Activated CD4-positive, alpha-beta T cell treated with anti-CD3 and anti-CD28 coated beads, Interleukin-2, amount 10 ng/mL, durations not matched to agents 24 days and 14 days (primary cell): Measurements from ENCODE around the gene OSBPL5. TPM values are rescaled to one million over a fixed set of nuclear protein-coding genes. Genes with fewer than 3 reads are reported as not detected.
"Not testable (repeated sequence)": the region's sequence is repeated elsewhere in the genome, so short reads cannot be mapped to it uniquely, and the experiment has no call there.

Experiments
- DNase-seq: peaks from one replicate; pipeline ENCODE4 v3.0.0; 2022
- H3K27ac Mint-ChIP-seq: one replicate; pipeline ENCODE4 v1.8.0; 2022; ENCODE audit warnings: mild to moderate bottlenecking, mixed read lengths
- H3K27me3 Mint-ChIP-seq: one replicate; pipeline ENCODE4 v1.8.0; 2022; ENCODE audit warnings: mixed read lengths
- H3K36me3 Mint-ChIP-seq: one replicate; pipeline ENCODE4 v1.8.0; 2022; ENCODE audit warnings: low read depth, mild to moderate bottlenecking, mixed read lengths
- H3K4me1 Mint-ChIP-seq: one replicate; pipeline ENCODE4 v1.8.0; 2021; ENCODE audit warnings: mixed read lengths
- H3K4me3 Mint-ChIP-seq: one replicate; pipeline ENCODE4 v1.8.0; 2022; ENCODE audit warnings: mild to moderate bottlenecking, moderate library complexity, mixed read lengths
- H3K9me3 Mint-ChIP-seq: one replicate; pipeline ENCODE4 v1.8.0; 2021; ENCODE audit warnings: mixed read lengths
- intact Hi-C: fragments of 100-400 bp; cut with micrococcal nuclease; formaldehyde crosslinking; loops from one replicate; pipeline ENCODE4 v1.15.1; 2023
- total RNA-seq: library from RNA; stranded (reverse); gene quantifications from 2 replicates; pipeline ENCODE4 v1.2.3, GENCODE V29; 2022

Gene OSBPL5
- total RNA-seq, 1 donor from 2014 or later, result 3.4 TPM

DNA sequence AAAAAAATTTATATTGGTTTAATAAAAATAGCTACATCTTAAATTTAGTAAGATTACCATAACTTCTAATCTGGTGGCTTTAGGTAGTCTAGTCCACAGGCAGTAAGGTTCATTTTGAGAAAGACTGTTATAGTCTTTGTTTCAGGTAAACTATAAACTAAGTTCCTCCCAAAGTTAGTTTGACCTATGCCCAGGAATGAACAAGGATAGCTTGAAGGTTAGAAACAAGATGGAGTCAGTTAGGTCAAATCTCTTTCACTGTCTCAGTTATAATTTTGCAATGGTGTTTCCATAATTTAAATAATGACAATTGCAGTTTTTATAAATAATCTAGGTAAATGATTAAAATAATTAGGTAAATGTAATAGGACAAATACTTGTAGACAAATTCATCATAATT, 51.4 kb downstream of the OSBPL5 start:
- H3K27ac Mint-ChIP-seq, H3K9me3 Mint-ChIP-seq, DNase-seq, intact Hi-C loops, H3K27me3 Mint-ChIP-seq, H3K36me3 Mint-ChIP-seq, H3K4me3 Mint-ChIP-seq, H3K4me1 Mint-ChIP-seq: not testable (repeated sequence)

DNA sequence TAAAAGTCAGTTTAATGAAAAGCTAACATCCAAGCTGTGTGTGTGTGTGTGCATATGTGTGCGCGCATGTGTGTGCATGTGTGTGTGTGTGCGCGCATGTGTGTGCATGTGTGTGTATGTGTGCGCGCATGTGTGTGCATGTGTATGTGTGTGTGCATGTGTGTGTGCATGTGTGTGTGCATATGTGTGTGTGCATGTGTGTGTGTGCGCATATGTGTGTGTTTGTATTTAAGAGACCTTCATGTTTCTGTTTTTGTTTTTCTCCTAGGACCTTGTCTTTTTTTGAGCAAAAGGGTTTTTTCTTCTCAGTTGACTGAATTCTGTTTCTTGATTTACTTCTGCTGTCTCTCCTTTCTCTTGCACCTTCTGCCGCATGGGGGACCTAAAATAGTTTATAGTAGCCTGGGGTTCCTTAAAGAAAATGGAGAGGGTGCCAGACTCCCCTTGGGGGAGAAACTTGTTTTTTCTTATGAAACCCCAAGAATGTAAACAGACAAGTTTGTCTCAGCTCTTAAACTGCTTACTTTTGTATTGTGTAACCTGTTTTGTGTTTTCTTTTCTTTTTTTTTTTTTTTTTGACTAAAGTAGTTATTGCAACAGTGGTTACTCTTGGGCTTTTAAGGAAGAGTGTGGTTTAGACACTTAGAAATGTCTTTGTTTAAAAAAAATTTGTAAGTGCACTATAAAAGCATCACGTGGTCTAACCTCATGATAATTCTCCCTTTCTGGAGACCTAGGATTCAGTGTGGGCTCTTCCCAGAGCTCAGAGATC, 53.0 kb downstream of the OSBPL5 start:
- Mint-ChIP-seq H3K27ac (no peak overlapping the region), H3K4me1 (no peaks in the 10 kb centered on the region), H3K9me3 (no peaks in the 10 kb centered on the region), H3K36me3 (peaks cover 2% of the 10 kb centered on the region), H3K4me3 (no peak overlapping the region), H3K27me3 (no peaks in the 10 kb centered on the region)
- intact Hi-C loops, result no loop called here
- DNase-seq, result no peak

DNA sequence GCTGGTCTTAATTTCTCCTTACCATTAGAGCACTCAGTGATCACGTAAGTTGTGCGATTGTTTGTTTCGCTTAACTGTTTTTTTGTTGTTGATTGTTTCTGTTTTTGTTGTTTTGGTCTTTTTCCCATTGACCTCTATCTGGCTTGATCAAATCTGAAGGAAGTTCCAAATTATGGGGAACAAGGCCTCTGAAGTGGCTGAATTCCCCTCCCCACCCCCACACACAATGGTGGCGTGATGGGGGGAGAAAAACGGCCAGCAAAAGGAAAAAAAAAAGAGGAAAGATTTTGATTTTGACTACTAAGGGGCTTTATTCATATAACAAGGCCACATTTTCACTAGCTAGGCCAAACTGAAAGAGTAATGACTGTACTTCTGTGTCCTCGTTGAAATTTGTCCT, 53.6 kb downstream of the OSBPL5 start:
- H3K4me3 Mint-ChIP-seq, result no peak overlapping the region
- no peaks in the 10 kb centered on the region for H3K4me1 Mint-ChIP-seq
- no peaks in the 10 kb centered on the region for H3K27me3 Mint-ChIP-seq
- no peaks in the 10 kb centered on the region for H3K9me3 Mint-ChIP-seq
- H3K36me3 Mint-ChIP-seq, result peaks cover 2% of the 10 kb centered on the region
- no peak for DNase-seq
- intact Hi-C loops, result no loop called here
- no peak overlapping the region for H3K27ac Mint-ChIP-seq

DNA sequence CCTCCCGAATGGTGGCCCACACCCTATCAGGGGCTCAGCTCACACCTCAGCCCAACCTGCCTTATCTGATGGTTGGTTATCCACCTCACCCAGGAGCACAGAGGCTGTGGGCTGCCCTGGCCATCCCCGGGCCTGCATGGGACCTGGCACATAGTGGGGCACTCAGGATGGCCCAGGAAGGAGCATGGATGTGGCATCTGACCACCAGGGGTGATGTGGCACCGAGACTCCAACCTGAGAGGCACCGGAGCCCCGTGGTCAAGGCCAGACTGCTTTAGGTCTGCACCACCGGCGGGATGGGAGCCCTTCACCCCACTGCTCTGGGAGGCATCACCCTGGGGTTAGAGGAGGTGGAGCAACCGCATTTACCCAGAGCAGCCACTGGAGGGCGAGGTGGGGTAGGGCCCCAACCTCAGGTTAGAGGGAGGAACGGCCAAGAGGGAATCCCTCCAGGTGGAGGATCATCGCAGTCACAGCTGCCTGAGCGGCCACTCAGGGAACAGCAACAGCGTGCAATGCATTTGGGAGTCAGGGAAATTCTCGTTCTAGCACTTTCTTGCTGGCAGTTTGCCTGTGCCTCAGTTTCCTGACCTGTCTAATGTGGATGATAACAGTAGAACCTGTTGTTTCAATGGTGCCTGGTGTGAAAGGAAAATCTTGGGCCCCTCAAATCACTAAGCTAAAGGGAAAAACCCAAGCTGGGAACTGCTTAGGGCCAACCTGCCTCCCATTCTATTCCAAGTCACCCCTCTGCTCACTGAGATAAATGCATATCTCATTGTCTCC, 55.0 kb downstream of the OSBPL5 start:
- Mint-ChIP-seq H3K36me3 (peaks cover 2% of the 10 kb centered on the region), H3K27me3 (no peaks in the 10 kb centered on the region), H3K9me3 (no peaks in the 10 kb centered on the region), H3K27ac (no peak overlapping the region), H3K4me1 (no peaks in the 10 kb centered on the region), H3K4me3 (no peak overlapping the region)
- DNase-seq, result peak; percentile 75
- intact Hi-C loops, result loop anchor here (1.0 kb wide), 1 partner anchor 107 kb away; no protein-coding TSS in a partner anchor

DNA sequence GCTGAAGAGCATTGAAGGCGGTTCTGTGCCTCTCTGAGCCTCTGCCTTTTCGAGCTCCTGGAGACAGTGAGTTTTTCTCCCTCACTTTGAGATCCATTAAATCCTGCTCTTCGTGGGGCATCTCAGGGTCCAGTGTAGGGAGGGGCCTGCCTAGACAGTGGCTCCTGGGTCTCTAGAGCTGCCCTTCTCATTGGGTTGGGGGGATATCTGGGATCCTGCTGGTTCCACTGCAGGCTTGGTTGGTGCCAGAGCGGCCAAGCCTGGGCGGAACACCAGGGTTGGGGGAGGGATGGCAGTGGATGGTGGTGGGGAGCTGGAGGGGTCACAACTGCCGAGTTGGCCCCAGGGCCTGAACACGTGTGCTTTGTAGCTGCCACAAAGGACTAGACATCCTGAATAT, 55.7 kb downstream of the OSBPL5 start:
- intact Hi-C loops, result no loop called here
- DNase-seq, result no peak
- Mint-ChIP-seq H3K36me3 (no peaks in the 10 kb centered on the region), H3K9me3 (no peaks in the 10 kb centered on the region), H3K27me3 (no peaks in the 10 kb centered on the region), H3K27ac (no peak overlapping the region), H3K4me1 (no peaks in the 10 kb centered on the region), H3K4me3 (no peak overlapping the region)

DNA sequence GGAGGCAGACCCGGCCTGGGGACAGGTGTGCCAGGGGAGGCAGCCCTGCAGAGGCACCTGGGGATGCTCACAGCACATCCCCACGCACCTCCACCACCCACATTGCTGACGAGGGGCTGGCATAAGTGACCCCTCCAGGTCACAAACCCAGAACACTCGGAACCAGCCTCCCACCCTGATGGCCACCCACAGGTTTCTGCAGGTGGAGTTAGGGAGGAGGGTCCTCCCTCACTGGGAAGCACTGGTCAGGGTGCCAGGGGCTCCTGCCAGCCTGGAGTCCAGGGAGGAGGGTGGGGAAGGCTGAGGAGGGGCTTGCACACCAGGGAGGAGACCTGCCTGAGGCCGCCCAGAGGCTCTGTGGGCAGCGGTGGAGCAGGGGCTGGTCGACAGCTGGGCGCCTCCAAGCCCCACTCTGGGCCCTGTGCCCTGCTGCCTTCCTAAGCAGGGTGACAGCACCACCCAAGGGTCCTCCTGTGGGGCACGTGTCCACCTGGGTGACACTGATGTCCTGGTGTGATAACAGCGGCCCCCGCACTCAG, 56.9 kb downstream of the OSBPL5 start:
- H3K4me3 Mint-ChIP-seq, result no peak overlapping the region
- no peak for DNase-seq
- H3K27ac Mint-ChIP-seq, result no peak overlapping the region
- intact Hi-C loops, result no loop called here
- no peaks in the 10 kb centered on the region for H3K4me1 Mint-ChIP-seq
- H3K27me3 Mint-ChIP-seq, result no peaks in the 10 kb centered on the region
- H3K36me3 Mint-ChIP-seq, result no peaks in the 10 kb centered on the region
- no peaks in the 10 kb centered on the region for H3K9me3 Mint-ChIP-seq

DNA sequence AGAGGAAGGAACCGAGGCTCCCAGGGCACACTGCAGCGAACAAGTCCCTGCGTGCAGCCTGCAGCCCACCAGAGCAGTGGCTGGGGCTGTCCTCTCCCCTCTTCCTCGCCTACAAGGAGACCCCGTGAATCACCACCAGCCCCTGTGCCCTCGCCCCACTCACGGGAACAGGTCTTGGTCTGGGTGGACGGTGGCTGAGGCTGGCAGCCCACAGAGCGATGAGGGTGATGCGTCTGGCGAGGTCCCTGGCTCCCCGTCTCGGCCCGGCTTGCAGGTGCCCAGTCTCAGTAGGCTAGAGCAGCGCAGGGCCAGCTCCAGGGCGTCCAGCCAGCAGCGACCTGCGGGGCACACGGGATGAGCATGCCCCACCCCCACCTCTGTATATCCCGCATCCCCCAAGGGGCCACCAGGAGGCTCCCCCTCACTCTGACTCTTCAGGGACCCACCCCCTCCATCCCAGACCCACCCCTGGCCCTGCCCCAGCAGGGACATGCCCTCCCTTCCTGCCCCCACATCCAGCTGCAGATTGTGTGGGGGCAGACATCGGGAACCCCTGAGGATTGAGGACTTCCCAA, 57.4 kb downstream of the OSBPL5 start:
- Mint-ChIP-seq H3K4me3 (no peak overlapping the region), H3K4me1 (no peaks in the 10 kb centered on the region), H3K27me3 (no peaks in the 10 kb centered on the region), H3K27ac (no peak overlapping the region), H3K36me3 (no peaks in the 10 kb centered on the region), H3K9me3 (no peaks in the 10 kb centered on the region)
- intact Hi-C loops, result no loop called here
- DNase-seq, result no peak

DNA sequence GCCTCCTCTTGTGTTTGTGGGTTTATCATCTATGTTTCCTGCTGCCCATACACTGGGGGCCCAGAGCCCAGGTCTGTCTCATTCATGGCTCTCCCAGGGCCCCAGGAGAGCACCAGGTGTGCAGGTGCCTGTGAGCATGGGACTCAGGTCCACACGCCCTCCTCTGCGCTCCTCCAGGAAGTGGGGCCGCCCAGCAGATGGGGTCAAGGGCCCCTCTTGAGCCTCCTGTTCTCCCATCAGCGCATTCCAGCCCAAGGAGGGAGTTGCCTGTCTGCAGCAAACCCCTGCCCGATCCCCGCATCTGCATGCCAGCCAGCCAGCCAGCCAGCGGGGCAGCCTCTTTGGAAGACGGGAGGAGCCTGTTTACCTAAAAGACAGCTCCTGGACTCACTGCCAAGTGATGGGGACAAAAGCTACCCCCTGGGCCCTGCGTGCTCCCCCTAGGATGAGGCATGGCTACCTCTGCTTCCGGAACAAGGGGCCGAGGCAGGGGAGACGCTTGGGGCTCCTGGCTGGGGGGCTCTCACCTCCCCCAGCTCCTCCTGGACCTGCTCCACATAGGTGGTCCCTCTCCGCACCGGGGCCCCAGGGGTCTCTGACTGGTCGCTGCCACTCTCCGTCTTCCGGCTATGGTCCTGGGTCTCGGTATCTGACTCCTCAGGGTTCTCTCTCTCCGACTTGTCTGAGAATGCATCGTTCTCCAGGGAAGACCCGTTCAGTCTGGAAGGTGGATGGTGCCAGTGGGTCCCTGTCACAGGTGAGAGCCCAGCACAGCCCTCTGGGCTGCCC, 58.2 kb downstream of the OSBPL5 start:
- Mint-ChIP-seq H3K9me3 (no peaks in the 10 kb centered on the region), H3K27ac (no peak overlapping the region), H3K4me1 (no peaks in the 10 kb centered on the region), H3K4me3 (no peak overlapping the region), H3K36me3 (no peaks in the 10 kb centered on the region), H3K27me3 (no peaks in the 10 kb centered on the region)
- intact Hi-C loops, result no loop called here
- no peak for DNase-seq

DNA sequence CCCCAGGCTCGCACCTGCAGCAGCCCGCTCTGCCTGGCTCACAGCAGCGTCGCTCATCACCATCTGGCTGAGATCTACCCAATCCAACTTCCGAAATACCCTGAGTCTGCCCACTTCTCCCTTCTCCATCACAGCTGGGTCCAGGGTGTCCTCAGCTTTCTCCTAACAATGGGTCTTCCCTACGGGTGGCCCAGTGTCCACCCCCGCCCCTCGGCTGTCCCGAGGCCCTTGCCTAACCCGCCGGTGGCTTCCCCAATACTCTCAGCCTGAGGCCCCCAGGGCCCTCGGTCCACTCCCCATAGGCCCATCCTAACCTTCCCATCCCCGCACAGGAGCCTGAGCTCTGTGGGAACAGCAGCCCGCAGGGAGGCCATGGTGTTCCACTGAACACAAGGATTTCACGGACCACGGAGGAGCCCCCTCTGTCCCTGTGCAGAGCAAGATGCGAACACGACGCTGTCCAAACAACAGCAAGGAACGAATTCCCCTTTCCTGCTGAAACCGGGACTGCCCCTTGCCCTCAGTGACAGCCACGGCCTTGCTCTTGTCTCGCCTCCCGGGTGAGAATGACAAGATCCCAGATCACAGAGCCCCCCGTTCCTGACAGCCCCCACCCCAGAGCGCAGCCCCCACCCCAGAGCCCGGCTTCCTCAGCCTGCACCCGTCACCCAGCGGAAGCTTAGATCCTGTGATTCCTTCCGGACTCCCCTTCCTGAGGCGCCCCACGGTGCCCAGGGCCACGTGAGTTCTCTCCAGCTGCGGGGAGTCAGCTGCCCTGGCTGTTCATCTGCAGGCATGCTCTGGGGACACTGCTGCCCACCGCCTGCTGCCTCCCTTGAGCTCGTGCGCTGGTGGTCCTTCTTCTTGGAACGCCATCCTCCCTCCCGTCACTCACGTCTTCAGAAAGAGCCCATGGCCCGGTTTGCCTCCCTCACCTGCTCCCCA, 59.0 kb downstream of the OSBPL5 start:
- Mint-ChIP-seq H3K9me3 (no peaks in the 10 kb centered on the region), H3K27me3 (no peaks in the 10 kb centered on the region), H3K36me3 (no peaks in the 10 kb centered on the region), H3K4me1 (no peaks in the 10 kb centered on the region), H3K4me3 (no peak overlapping the region), H3K27ac (no peak overlapping the region)
- no peak for DNase-seq
- intact Hi-C loops, result no loop called here

DNA sequence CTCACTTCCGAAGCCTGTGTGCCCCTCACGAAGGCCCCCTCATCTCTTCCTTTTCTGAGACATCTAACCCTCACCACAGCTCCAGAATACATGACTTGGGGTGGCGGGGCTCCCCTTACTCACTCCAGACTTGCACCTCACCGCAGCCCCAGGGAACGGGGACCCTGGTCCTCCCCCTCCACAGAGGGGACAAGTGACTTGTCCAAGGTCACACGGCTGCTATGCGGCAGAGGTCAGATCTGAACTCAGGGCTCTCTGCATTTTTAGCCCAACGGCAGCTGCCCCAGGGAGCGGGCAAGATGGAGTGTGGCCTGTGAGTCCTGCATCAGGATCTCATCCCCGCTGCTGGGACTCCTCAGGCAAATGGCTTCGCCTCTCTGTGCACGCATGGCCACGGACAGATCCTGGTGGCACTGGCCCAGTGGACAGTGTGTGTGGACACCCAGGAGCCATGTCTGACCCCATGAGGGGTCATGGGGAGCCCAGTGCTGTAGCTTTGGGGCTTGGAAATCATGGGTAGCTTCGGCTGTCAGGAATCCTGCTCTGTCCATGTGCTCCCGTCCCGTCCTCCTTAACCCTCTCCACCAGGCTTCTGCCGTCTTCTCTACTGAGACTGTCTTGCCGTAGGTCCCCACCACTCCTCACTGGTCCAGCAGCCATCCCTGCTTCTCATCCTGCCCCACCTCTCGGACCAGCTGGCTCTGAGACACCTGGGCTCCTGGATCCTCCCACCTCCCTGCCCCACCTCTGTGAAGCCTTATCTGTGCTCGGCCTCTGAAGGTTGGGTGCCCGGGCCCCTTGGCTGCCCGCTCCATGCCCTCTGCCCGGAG, 59.9 kb downstream of the OSBPL5 start:
- H3K27me3 Mint-ChIP-seq, result no peaks in the 10 kb centered on the region
- H3K4me3 Mint-ChIP-seq, result no peak overlapping the region
- H3K36me3 Mint-ChIP-seq, result no peaks in the 10 kb centered on the region
- intact Hi-C loops, result no loop called here
- no peak for DNase-seq
- H3K27ac Mint-ChIP-seq, result no peak overlapping the region
- no peaks in the 10 kb centered on the region for H3K4me1 Mint-ChIP-seq
- no peaks in the 10 kb centered on the region for H3K9me3 Mint-ChIP-seq

DNA sequence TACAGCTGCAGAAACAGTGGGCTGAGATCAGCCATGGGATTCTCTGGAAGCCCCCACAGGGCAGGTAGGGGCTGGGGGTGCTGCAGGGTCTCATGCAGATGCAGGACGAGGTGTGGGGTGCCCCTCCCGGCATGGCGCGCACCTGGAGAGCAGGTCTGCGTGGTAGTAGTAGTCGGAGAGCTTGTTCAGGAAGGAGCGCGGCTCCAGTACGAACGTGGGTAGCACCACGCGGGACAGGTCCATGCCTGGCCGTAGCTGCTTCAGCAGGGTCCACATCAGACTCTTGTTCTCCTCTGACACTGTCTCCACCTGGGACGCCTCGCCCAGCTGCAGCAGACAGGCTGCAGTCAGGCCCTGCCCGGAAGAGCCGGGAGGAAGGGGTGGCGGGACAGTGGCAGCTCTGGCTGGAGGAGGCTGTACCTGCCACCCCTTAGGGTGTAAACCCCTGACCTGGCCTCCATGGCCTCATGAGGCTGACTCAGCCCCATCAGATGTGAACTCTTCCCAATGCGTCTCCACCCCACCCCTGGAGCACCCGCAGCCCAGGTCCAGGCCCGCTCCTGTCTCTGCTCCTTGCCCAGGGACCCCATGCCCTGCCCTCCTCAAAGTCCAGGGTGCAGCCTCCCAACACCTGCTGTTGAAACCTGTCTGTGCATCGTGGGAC, 60.9 kb downstream of the OSBPL5 start:
- H3K27me3 Mint-ChIP-seq, result no peaks in the 10 kb centered on the region
- intact Hi-C loops, result no loop called here
- H3K27ac Mint-ChIP-seq, result no peak overlapping the region
- peaks cover 3% of the 10 kb centered on the region for H3K4me1 Mint-ChIP-seq
- no peak for DNase-seq
- no peaks in the 10 kb centered on the region for H3K36me3 Mint-ChIP-seq
- H3K9me3 Mint-ChIP-seq, result no peaks in the 10 kb centered on the region
- no peak overlapping the region for H3K4me3 Mint-ChIP-seq

DNA sequence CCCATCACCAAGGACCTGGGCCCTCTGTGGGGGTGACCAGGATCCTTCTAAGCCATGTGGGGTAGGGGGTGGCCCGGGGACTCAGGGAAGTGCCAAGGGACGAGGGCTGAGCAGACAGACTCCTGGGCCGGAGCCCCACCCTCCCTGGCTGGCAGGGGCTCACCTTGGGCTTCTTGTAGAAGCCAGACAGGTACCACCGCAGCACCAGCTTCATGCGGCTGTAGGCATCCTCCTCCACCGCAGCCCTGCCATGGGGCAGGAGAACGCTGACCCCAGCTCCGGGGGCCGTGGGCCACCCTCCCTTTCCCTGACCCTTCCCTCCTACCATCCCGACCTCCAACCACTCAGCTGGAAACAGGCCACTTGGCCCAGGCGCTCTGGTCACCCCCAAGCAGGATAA, 62.0 kb downstream of the OSBPL5 start:
- intact Hi-C loops, result no loop called here
- H3K4me3 Mint-ChIP-seq, result no peak overlapping the region
- no peaks in the 10 kb centered on the region for H3K36me3 Mint-ChIP-seq
- no peak for DNase-seq
- no peaks in the 10 kb centered on the region for H3K27me3 Mint-ChIP-seq
- H3K27ac Mint-ChIP-seq, result no peak overlapping the region
- no peaks in the 10 kb centered on the region for H3K9me3 Mint-ChIP-seq
- peaks cover 3% of the 10 kb centered on the region for H3K4me1 Mint-ChIP-seq
